ENCODE results near the gene ADAMTS7.
A peak's percentile ranks its signal among the peaks of the same experiment; 100 is the strongest.
"Not testable (repeated sequence)": the region's sequence is repeated elsewhere in the genome, so short reads cannot be mapped to it uniquely, and the experiment has no call there.

Gene ADAMTS7

GRCh38 chr15:78811124-78811824 lies at the start of gene ADAMTS7:
Gene ADAMTS7 (minus strand): TSS chr15:78811464. CDS start chr15:78811220, 244 bp downstream.
- DNase-seq: peak; percentile 78

DNA sequence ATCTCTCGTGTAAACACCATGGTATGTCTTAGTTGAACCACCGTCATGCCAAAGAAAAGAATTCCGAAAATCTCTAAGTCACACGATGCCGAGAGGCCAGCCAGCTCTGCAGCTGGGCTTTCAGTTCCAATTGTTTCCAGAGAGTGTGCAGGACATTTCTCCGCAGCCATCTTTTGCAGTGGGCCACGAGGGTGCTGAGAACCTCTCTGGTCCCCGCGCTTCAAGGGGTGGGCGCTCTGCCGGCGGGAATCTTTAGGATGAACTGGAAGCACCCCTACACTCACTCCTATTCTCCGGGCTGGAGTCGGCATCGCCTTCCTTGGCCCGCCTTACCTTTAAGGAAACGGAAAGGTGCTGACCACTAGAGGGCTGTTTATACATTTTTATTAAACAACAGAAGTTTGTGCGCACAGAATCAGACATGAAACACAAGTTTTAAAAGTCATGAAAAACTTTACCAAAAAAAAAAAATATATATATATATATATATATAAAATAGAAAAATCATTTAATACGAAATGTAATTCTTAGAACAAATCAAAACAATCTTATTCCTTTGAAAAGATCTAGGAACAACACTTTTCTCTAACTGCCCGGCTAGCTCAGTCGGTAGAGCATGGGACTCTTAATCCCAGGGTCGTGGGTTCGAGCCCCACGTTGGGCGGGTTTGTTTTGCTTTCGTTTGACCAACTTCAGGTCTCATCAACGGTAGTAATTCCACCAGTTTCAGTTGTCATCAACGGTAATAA lies 48.9 kb upstream of the ADAMTS7 start:
- DNase-seq: peak; percentile 87

GRCh38 chr15:78855746-78856145 lies 44.5 kb upstream of the ADAMTS7 start:
- peak; percentile 91 for DNase-seq

- no peak for DNase-seq
Observed at GRCh38 chr15:78854833-78855372, 43.6 kb upstream of the ADAMTS7 start.

GRCh38 chr15:78853500-78853899 lies 42.2 kb upstream of the ADAMTS7 start:
- no peak for DNase-seq

- no peak for DNase-seq
Observed at GRCh38 chr15:78850941-78851755, 39.9 kb upstream of the ADAMTS7 start.

- no peak for DNase-seq
Observed at GRCh38 chr15:78850352-78850751, 39.1 kb upstream of the ADAMTS7 start.

DNA sequence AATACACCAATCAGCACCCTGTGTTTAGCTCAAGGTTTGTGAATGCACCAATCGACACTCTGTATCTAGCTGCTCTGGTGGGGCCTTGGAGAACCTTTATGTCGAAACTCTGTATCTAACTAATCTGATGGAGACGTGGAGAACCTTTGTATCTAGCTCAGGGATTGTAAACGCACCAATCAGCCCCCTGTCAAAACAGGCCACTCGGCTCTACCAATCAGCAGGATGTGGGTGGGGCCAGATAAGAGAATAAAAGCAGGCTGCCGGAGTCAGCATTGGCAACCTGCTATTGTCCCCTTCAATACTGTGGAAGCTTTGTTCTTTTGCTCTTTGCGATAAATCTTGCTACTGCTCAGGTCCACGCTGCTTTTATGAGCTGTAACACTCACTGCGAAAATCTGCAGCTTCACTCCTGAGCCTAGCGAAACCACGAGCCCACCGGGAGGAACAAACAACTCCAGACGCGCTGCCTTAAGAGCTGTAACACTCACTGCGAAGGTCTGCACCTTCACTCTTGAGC lies 36.2 kb upstream of the ADAMTS7 start:
- not testable (repeated sequence) for DNase-seq

DNA sequence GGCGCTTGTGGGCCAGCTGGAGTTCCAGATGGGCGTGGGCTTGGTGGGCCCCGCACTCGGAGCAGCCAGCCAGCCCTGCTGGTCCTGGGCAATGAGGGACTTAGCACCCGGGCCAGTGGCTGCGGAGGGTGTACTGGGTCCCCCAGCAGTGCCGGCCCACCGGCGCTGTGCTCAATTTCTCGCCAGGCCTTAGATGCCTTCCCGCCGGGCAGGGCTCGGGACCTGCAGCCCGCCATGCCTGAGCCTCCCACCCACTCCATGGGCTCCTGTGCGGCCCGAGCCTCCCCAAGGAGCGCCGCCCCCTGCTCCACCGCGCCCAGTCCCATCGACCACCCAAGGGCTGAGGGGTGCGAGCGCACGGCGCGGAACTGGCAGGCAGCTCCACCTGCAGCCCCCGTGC lies 35.6 kb upstream of the ADAMTS7 start:
- not testable (repeated sequence) for DNase-seq

GRCh38 chr15:78842519-78842918 lies 31.3 kb upstream of the ADAMTS7 start:
- no peak for DNase-seq

GRCh38 chr15:78841891-78842290 lies 30.6 kb upstream of the ADAMTS7 start:
- DNase-seq: no peak

GRCh38 chr15:78841376-78841706 lies 30.1 kb upstream of the ADAMTS7 start:
- DNase-seq: peak; percentile 49

GRCh38 chr15:78840661-78841375 lies 29.6 kb upstream of the ADAMTS7 start:
- DNase-seq: no peak

GRCh38 chr15:78839151-78839550 lies 27.9 kb upstream of the ADAMTS7 start:
- not testable (repeated sequence) for DNase-seq

DNA sequence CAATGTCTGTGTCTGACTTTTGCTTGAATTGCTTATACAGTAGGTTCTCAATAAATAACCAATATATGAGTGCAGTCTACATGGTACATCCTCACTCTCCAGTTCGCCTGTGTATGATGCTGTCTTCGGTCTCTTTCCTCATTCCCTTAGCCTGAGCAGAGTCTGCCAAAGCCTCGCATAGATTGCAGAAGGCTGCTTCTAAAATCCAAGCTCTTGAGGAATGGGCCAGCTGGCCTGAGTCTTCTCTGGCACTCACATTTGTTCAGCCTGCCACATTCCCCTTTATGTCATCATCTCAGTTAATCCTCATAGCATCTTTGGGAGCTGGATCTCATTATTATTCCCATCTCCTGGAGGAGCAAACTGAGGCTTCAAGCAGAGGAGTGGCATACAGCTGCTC lies 27.2 kb upstream of the ADAMTS7 start:
- DNase-seq: peak; percentile 32

DNA sequence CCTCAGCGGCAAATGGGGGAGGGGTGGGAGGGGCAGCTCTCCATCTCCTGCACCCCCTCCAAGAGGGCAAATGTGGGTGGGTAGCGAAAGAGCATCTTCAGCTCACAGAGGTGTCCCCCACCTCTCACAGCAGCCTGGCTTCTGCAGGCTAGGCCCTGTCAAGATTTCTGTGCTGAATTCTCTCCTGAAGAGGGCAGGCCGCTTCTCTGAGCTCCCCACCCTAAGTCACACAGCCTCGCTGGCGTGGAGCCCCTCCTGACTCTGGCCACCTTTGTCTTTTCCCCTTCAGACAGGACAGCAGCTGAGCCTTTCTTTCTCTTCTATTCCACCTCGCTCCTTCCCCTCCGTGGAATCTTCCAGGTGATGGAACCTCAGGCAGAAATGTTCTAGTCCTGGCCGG lies 26.3 kb upstream of the ADAMTS7 start:
- no peak for DNase-seq

DNA sequence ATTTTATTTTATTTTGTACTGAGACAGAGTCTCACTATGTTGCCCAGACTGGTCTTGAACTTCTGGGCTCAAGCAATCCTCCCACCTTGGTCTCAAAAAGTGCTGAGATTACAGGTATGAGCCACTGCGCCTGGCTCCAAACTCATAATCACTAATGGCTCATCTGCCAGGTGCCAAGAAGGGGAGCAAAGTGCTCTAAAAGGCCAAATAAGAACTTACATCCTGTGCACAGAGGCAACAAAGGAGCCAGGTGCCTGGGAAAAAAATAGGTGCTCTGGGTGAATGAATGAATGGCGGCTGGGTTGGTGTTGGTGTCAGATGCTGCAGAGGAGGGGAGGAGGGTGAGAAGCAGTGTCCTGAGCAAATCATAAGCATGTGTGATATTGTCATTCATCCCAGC lies 25.9 kb upstream of the ADAMTS7 start:
- no peak for DNase-seq

DNA sequence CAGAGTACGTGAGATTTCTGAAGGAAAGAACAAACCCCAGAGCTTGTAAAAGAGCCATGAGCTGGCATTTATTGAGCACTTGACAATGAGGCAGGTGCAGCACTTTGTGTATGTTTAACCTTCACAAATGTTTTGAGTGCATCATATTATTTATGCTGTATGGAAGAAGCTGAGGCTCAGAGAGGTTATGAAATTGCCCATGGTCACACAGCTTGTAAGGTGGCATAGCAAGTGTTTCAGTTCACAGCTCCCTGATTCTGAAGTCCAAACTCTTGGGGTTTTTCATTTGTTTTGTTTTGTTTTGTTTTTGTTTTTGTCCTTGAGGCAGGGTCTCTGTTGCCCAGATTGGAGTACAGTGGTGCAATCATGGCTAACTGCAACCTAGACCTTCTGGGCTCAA lies 25.1 kb upstream of the ADAMTS7 start:
- no peak for DNase-seq

DNA sequence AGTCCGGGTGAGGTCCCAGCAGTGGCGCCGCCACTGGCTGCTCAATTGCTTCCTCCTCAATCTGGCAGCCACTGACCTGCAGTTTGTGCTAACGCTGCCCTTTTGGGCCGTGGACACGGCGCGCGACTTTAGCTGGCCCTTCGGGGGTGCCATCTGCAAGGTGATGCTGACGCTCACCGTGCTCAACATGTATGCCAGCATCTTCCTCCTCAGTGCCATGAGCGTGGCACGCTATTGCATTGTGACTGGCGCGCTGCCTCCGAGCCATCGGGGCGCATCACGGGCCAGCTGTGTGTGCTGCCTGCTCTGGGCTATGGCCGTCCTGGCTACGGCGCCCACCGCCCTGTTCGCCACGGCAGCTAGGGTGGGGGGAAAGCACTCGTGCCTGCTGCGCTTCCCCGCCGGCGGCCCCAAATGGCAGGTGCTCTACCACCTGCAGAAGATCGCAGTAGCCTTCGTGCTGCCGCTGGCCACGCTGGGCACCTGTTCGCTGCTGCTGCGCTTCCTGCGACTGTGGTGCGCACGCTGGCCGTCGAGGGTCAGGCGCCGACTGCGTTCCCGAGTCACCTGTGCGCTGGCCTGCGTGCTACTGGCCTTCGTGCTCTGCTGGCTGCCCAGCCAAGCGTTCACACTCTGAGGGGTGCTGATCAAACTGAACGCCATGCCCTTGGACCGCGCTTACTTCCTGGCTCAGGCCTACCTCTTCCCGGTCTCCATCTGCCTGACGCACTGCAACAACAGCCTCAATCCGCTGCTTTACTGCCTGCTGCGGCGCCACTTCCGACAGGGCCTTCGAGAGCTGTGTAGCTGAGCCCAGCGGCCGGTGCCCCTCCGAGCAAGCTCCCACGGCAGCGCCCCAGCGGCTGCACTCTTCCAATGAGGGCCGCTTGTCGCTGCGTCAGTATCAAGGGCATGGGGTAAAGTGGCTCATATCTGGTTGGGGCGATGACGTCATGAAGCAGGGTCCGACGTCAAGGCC lies 20.3 kb upstream of the ADAMTS7 start:
- DNase-seq: no peak

- DNase-seq: no peak
Observed at GRCh38 chr15:78830514-78831228, 19.4 kb upstream of the ADAMTS7 start.

GRCh38 chr15:78828920-78829319 lies 17.7 kb upstream of the ADAMTS7 start:
- no peak for DNase-seq

Measured in fibroblast of upper back skin (primary cell).